KOPT-K1 (cell line): Measurements from ENCODE around the gene AGPS.
"Not testable (repeated sequence)": the region's sequence is repeated elsewhere in the genome, so short reads cannot be mapped to it uniquely, and the experiment has no call there.

Experiments used
- H3K27ac ChIP-seq: fragments of 200-600 bp; sonication (generic); 2 replicates; pipeline ENCODE4 v1.5.1; 2016; ENCODE audit warnings: antibody characterized with exemption, mild to moderate bottlenecking, low read depth, low read length; ENCODE audit not compliant: poor library complexity, severe bottlenecking
- H3K36me3 ChIP-seq: fragments of 200-600 bp; sonication (generic); 2 replicates; pipeline ENCODE4 v1.5.1; 2017; ENCODE audit warnings: antibody characterized with exemption, mild to moderate bottlenecking, low read length, moderate library complexity; ENCODE audit not compliant: insufficient read depth
- H3K9me3 ChIP-seq: fragments of 200-600 bp; sonication (generic); 2 replicates; pipeline ENCODE4 v1.5.1; 2017; ENCODE audit warnings: antibody characterized with exemption, low read length, mild to moderate bottlenecking; ENCODE audit not compliant: insufficient read depth, poor library complexity, severe bottlenecking

AGPS gene

GRCh38 chr2:177397481-177398289, 5.1 kb downstream of the AGPS start:
- Histone ChIP-seq H3K9me3 (no peaks in the 10 kb centered on the region), H3K27ac (no peak overlapping the region)

GRCh38 chr2:177398290-177398683, 5.7 kb downstream of the AGPS start:
- no peak overlapping the region for H3K27ac ChIP-seq
- 0 out of 2 replicates have a peak, but pooled peaks cover 9% of the 10 kb centered on the region for H3K36me3 ChIP-seq
- H3K9me3 ChIP-seq = no peaks in the 10 kb centered on the region

More at GRCh38 chr2:177397481-177398289, 5.1 kb downstream of the AGPS start:
- 0 out of 2 replicates have a peak, but pooled peaks cover 9% of the 10 kb centered on the region for H3K36me3 ChIP-seq

GRCh38 chr2:177398791-177399190, 6.2 kb downstream of the AGPS start:
- H3K9me3 ChIP-seq = no peaks in the 10 kb centered on the region
- 0 out of 2 replicates have a peak, but pooled peaks cover 9% of the 10 kb centered on the region for H3K36me3 ChIP-seq
- no peak overlapping the region for H3K27ac ChIP-seq

- no peak overlapping the region for H3K27ac ChIP-seq
- H3K36me3 ChIP-seq = 0 out of 2 replicates have a peak, but pooled peaks cover 9% of the 10 kb centered on the region
- no peaks in the 10 kb centered on the region for H3K9me3 ChIP-seq
These were observed 6.8 kb downstream of the AGPS start for GRCh38 chr2:177399376-177399775.

GRCh38 chr2:177400337-177400923, 7.9 kb downstream of the AGPS start:
- no peaks in the 10 kb centered on the region for H3K9me3 ChIP-seq
- H3K27ac ChIP-seq = no peak overlapping the region
- H3K36me3 ChIP-seq = 0 out of 2 replicates have a peak, but pooled peaks cover 9% of the 10 kb centered on the region

GRCh38 chr2:177402096-177402495, 9.5 kb downstream of the AGPS start:
- no peak overlapping the region for H3K27ac ChIP-seq
- no peaks in the 10 kb centered on the region for H3K9me3 ChIP-seq
- 0 out of 2 replicates have a peak, but pooled peaks cover 7% of the 10 kb centered on the region for H3K36me3 ChIP-seq

- no peak overlapping the region for H3K27ac ChIP-seq
- no peaks in the 10 kb centered on the region for H3K36me3 ChIP-seq
- H3K9me3 ChIP-seq = peaks cover 5% of the 10 kb centered on the region
These were observed 11.3 kb downstream of the AGPS start for GRCh38 chr2:177403838-177404237.

GRCh38 chr2:177404243-177404642, 11.7 kb downstream of the AGPS start:
- Histone ChIP-seq H3K27ac (no peak overlapping the region), H3K36me3 (no peaks in the 10 kb centered on the region), H3K9me3 (peaks cover 9% of the 10 kb centered on the region)

- Histone ChIP-seq H3K36me3 (no peaks in the 10 kb centered on the region), H3K9me3 (peaks cover 15% of the 10 kb centered on the region), H3K27ac (no peak overlapping the region)
These were observed 12.6 kb downstream of the AGPS start for GRCh38 chr2:177405029-177405692.

- Histone ChIP-seq H3K9me3 (peaks cover 15% of the 10 kb centered on the region), H3K36me3 (no peaks in the 10 kb centered on the region), H3K27ac (no peak overlapping the region)
These were observed 13.6 kb downstream of the AGPS start for GRCh38 chr2:177406182-177406581.

GRCh38 chr2:177407031-177407430, 14.5 kb downstream of the AGPS start:
- H3K9me3 ChIP-seq = peaks cover 15% of the 10 kb centered on the region
- H3K36me3 ChIP-seq = no peaks in the 10 kb centered on the region
- no peak overlapping the region for H3K27ac ChIP-seq

- peaks cover 15% of the 10 kb centered on the region for H3K9me3 ChIP-seq
- not testable (repeated sequence) for H3K36me3 ChIP-seq, H3K27ac ChIP-seq
These were observed 18.1 kb downstream of the AGPS start for GRCh38 chr2:177410629-177411028.

- Histone ChIP-seq H3K9me3 (peaks cover 11% of the 10 kb centered on the region), H3K27ac (no peak overlapping the region), H3K36me3 (no peaks in the 10 kb centered on the region)
These were observed 21.1 kb downstream of the AGPS start for GRCh38 chr2:177413703-177414102.

- Histone ChIP-seq H3K36me3 (peaks cover 5% of the 10 kb centered on the region), H3K9me3 (no peaks in the 10 kb centered on the region), H3K27ac (no peak overlapping the region)
These were observed 26.7 kb downstream of the AGPS start for GRCh38 chr2:177419274-177419673.

GRCh38 chr2:177422271-177422670, 29.7 kb downstream of the AGPS start:
- H3K36me3 ChIP-seq = peaks cover 5% of the 10 kb centered on the region
- H3K9me3 ChIP-seq = peaks cover 14% of the 10 kb centered on the region
- no peak overlapping the region for H3K27ac ChIP-seq
